Upper lobe of right lung (tissue), 1 donor: ENCODE results near the gene CCDC80. TPM values are rescaled to one million over a fixed set of nuclear protein-coding genes. Genes with fewer than 3 reads are reported as not detected.

ENCODE experiments used
- ATAC-seq: fragments of 200-7000 bp; cut with Tn5 transposase; one replicate; pipeline ENCODE4 v1.9.1; 2020; ENCODE audit warnings: mild to moderate bottlenecking, moderate library complexity
- DNase-seq: peaks from one replicate; pipeline ENCODE4 v3.0.0-alpha.2; 2020
- H3K27ac ChIP-seq: fragments of 200-600 bp; one replicate; pipeline ENCODE4 v1.8.0; 2022
- H3K27me3 ChIP-seq: fragments of 200-600 bp; one replicate; pipeline ENCODE4 v1.8.0; 2022; ENCODE audit warnings: mild to moderate bottlenecking
- H3K36me3 ChIP-seq: fragments of 200-600 bp; one replicate; pipeline ENCODE4 v1.8.0; 2022
- H3K4me1 ChIP-seq: fragments of 200-600 bp; one replicate; pipeline ENCODE4 v1.8.0; 2022
- H3K4me3 ChIP-seq: fragments of 200-600 bp; one replicate; pipeline ENCODE4 v1.8.0; 2022; ENCODE audit warnings: mild to moderate bottlenecking
- H3K9me3 ChIP-seq: fragments of 200-600 bp; one replicate; pipeline ENCODE4 v1.8.0; 2022
- intact Hi-C: fragments of 100-400 bp; cut with DNase I; formaldehyde crosslinking; loops from one replicate; pipeline ENCODE4 v1.11.0; 2022
- long read RNA-seq: library from polyadenylated mRNA; unstranded; transcript quantifications from one replicate; pipeline ENCODE4 v2.0.0, GENCODE V29; 2021
- total RNA-seq: library from RNA; stranded (reverse); fragmentation: NEBNext Ultra II Directional; extraction: Animal tissue kit (Norgen Biotek cat#: 25700); gene quantifications from one replicate; pipeline ENCODE4 v1.2.1, GENCODE V29; 2021
- TF ChIP-seq, protein P1 (sequence below): fragments of 200-600 bp; IDR thresholded peaks from one replicate; pipeline ENCODE4 v1.8.0; 2022; ENCODE audit warnings: antibody characterized with exemption
- donor health status: DM: no; HTN: yes; CAD: no; lungs with severe emphysema.

CCDC80 gene, protein sequence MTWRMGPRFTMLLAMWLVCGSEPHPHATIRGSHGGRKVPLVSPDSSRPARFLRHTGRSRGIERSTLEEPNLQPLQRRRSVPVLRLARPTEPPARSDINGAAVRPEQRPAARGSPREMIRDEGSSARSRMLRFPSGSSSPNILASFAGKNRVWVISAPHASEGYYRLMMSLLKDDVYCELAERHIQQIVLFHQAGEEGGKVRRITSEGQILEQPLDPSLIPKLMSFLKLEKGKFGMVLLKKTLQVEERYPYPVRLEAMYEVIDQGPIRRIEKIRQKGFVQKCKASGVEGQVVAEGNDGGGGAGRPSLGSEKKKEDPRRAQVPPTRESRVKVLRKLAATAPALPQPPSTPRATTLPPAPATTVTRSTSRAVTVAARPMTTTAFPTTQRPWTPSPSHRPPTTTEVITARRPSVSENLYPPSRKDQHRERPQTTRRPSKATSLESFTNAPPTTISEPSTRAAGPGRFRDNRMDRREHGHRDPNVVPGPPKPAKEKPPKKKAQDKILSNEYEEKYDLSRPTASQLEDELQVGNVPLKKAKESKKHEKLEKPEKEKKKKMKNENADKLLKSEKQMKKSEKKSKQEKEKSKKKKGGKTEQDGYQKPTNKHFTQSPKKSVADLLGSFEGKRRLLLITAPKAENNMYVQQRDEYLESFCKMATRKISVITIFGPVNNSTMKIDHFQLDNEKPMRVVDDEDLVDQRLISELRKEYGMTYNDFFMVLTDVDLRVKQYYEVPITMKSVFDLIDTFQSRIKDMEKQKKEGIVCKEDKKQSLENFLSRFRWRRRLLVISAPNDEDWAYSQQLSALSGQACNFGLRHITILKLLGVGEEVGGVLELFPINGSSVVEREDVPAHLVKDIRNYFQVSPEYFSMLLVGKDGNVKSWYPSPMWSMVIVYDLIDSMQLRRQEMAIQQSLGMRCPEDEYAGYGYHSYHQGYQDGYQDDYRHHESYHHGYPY
- total RNA-seq, result 60.4 TPM
- long read RNA-seq, full-length matches to known transcripts, result 16 of 44 reads
- long read RNA-seq, partial matches to known transcripts, result 22 of 44 reads
- long read RNA-seq, other reads (novel, unspliced or antisense), result 6 of 44 reads

DNA sequence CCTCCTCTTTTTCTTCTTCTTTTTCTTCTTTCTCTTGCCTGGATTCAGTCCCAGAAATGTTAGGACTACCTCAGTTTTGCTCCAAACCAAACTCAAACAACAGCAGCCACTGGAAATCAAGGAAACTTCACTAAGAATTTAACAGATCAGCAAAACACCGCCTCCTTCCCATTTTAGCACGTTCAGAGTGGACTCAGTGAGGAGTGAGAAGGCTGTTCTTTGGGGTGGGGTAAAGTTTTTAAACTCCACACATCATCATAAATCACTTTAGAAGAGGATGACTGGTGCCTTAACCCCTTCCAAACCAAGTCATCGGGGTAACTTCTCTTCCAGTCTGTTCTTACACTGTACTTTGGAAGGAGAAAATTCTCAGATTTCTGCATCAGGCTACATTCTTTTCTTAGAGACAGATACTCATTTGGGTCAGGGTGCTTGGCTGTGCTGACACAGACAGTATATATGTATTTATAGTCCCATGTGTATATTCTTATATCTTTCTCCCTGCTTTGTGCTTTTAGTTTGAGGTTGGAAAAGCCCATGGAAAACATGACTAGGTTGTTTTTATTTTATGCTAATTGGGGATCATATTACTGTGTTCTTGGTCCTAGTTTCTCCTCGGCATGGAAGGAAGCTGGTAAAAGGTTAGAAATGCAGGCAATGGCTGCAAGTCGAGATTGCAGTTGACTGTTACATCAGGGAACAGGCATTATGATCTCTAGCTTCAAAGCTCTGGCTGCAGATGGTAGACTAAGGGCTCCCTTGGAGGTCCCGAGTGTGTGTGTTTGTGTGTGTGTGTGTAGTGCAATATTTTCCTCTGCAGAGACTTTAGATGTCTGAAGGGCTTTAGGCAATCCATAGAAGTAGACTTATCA lies at the start of gene CCDC80:
CCDC80 (minus strand) TSS at position 214 of the 872 bp plus-strand sequence. CDS start 1,238 bp downstream, outside the sequence.
- intact Hi-C loops, result loop anchor here (10.0 kb wide), 1 partner anchor 334 kb away; the partner anchor contains the start of gene CD200R1
- TF ChIP-seq, protein P1, sequence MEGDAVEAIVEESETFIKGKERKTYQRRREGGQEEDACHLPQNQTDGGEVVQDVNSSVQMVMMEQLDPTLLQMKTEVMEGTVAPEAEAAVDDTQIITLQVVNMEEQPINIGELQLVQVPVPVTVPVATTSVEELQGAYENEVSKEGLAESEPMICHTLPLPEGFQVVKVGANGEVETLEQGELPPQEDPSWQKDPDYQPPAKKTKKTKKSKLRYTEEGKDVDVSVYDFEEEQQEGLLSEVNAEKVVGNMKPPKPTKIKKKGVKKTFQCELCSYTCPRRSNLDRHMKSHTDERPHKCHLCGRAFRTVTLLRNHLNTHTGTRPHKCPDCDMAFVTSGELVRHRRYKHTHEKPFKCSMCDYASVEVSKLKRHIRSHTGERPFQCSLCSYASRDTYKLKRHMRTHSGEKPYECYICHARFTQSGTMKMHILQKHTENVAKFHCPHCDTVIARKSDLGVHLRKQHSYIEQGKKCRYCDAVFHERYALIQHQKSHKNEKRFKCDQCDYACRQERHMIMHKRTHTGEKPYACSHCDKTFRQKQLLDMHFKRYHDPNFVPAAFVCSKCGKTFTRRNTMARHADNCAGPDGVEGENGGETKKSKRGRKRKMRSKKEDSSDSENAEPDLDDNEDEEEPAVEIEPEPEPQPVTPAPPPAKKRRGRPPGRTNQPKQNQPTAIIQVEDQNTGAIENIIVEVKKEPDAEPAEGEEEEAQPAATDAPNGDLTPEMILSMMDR, result no peak
- Histone ChIP-seq H3K27ac (peak within 1 kb of the TSS; percentile 65), H3K4me3 (peak within 1 kb of the TSS; percentile 38), H3K9me3 (no peaks in the 10 kb centered on the region), H3K27me3 (no peaks in the 10 kb centered on the region), H3K4me1 (peaks cover 24% of the 10 kb centered on the region), H3K36me3 (no peaks in the 10 kb centered on the region)
- ATAC-seq, result no peak
- no peak for DNase-seq

DNA sequence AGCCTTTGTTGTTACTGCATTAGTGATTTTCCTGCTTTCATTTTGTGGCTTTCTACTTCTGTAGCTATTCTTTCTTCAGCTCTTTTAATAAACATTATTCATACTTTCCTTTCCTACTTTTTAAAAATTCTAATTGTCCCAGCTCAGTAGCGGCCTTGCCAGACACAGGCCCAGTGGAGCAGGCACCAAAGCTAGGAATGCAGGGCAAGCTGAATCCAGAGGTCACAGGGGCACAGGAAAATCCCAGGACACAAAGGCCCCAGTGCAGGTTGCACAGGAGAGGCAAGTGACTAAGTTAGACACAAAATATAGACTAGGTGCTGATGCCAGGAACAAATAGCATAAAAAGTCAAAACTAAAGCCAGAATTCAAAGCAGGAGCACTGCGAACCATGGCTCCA lies 49.0 kb upstream of the CCDC80 start:
- TF ChIP-seq, protein P1, result no peak

DNA sequence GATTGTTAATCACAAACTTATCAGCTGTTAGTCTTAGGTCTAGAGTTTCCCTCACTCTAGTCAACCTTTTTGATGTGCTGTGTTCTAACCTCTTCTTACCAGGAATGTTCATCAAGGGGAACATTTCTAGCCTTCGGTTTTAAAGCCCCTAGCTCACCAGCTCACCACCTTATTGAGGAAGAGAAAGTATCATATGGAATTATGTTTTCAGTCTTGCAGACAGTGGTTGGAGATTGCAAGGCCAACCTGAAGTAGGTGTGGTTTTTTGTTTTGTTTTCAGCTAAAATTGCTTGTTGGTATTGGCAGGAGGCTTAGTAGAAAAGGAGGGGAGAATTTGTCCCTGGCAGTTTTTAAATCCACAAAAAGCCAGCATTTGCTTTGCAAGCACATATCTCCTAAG lies 48.4 kb upstream of the CCDC80 start:
- H3K27me3 ChIP-seq, result peaks cover 3% of the 10 kb centered on the region
- ATAC-seq (no peak), DNase-seq (no peak)
- no peaks in the 10 kb centered on the region for H3K36me3 ChIP-seq
- H3K4me1 ChIP-seq, result no peaks in the 10 kb centered on the region
- intact Hi-C loops, result no loop called here
- H3K27ac ChIP-seq, result no peak overlapping the region
- H3K9me3 ChIP-seq, result no peaks in the 10 kb centered on the region
- TF ChIP-seq, protein P1, result no peak
- no peak overlapping the region for H3K4me3 ChIP-seq

More for the DNA sequence above, 49.0 kb upstream of the CCDC80 start:
- H3K9me3 ChIP-seq, result no peaks in the 10 kb centered on the region
- intact Hi-C loops, result no loop called here
- no peaks in the 10 kb centered on the region for H3K36me3 ChIP-seq
- no peak overlapping the region for H3K27ac ChIP-seq
- ATAC-seq (no peak), DNase-seq (no peak)
- no peak overlapping the region for H3K4me3 ChIP-seq
- no peaks in the 10 kb centered on the region for H3K4me1 ChIP-seq
- peaks cover 3% of the 10 kb centered on the region for H3K27me3 ChIP-seq

DNA sequence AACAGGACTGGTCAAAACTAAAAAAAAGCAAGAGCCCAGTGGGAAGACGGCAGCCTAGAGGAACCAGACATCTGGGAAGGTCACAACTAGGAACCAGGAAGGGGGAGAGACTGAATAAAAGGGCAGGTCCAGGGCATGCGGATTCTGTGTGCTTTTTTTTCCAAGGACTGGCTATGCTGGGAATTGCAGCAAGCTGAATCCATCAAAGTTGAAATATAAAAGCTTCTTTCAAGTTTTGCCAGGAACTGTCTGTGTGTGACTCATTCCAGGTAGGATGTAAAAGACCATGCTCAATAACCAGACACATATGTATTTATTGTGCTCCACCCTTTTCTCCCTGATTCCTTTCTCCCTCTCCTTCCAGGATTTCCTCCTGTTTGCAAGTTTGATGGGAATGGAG lies 47.9 kb upstream of the CCDC80 start:
- Histone ChIP-seq H3K27me3 (peaks cover 3% of the 10 kb centered on the region), H3K4me1 (no peaks in the 10 kb centered on the region), H3K27ac (no peak overlapping the region), H3K4me3 (no peak overlapping the region), H3K9me3 (no peaks in the 10 kb centered on the region), H3K36me3 (no peaks in the 10 kb centered on the region)
- intact Hi-C loops, result no loop called here
- TF ChIP-seq, protein P1, result no peak
- DNase-seq (no peak), ATAC-seq (no peak)
